Measurements from ENCODE around the gene ARMC9. TPM values are rescaled to one million over a fixed set of nuclear protein-coding genes. Genes with fewer than 3 reads are reported as not detected.
A peak's percentile ranks its signal among the peaks of the same experiment; 100 is the strongest.
"Not testable (repeated sequence)": the region's sequence is repeated elsewhere in the genome, so short reads cannot be mapped to it uniquely, and the experiment has no call there.

ARMC9 gene
- polyA plus RNA-seq, 1 donor from 2014 or later = 1.2 TPM

DNA sequence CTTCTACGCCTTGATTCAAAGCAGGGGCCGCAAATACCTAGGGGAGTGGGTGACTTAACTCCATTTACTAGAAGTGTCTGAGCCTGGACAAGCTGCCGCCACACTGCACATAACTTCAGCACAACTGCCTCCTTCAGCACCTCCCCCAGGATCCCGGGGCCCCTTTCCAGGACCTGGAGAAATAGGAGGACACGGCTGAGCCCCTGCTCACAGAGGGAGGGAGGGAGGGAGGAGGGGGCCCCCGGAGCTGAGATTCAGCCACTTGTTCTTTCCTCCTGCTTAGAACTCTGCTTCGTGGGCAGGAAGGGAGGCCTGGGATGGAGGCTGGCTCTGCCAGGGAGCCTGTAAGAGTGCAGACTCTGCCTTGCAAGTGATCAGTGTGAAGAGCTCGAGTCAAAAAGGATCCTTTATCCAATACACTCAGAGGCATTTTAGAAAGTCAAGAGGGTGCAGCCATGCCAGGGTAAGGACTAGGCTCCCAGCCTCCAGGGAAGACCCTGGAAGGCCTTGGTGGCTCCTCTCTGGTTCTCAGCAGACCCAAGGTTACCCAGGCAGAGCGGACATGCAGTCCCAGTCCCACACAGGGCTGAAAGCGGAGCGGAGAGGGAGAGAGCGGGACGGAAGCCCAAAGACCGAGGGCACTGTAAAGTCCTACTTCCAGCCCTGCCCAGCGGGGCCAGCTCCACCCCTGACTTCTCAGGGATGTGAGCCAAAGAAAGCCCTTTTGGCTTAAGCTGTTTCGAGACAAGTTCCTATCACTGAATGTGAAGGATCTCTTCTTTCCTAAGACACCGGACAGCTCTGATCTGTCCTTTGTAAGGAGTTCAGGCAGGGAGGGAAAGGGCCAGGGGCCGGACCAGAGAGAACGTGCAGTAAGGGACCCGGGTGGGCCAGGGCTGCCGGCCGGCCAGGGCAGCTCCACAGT is 8.6 kb upstream of the ARMC9 start:
- Mint-ChIP-seq H3K4me1 (peaks cover 0 to 2% (median 0%) of the 10 kb centered on the region in 3 donors), H3K27me3 (peaks cover 31% of the 10 kb centered on the region)

DNA sequence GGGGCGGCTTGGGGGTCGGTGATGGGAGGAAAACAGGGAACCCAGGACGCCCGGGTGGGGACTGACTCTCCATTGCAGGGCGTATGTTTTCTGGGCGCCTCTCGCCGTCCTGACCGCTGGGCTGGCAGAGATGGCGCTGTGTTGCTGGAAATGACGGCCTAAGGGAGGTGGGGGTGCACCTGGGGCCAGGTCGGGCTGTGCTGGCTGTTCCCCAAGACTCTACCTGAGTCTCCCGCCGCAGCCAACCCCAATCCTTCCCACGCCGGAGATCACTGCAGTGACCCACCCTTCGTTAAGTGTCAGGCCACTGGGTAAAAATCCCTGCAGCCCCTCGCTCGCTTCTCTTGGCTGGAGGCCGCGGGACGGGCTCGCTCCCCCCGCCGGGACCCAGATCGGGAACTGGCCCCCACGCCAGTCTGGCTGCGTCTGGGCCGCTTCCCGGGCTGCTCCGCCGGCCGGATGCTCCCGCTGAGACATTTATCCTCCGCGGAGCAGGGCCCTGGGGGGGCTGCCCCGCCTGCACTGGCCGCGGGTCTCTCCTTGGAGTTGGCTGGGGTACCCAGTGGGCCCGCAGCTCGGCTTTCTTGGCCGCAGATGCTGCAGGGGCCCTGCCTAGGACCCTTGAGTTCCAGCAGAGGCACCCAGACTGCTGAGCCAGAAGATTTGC is 7.8 kb upstream of the ARMC9 start:
- Mint-ChIP-seq H3K36me3 (peaks cover 3% of the 10 kb centered on the region), H3K27me3 (peaks cover 29% of the 10 kb centered on the region)

More for the DNA sequence above, 8.6 kb upstream of the ARMC9 start:
- Mint-ChIP-seq H3K36me3 (peaks cover 3% of the 10 kb centered on the region), H3K27ac (peak overlapping the region in 1 of 3 donors; percentile 13), H3K4me3 (peak overlapping the region in 1 of 4 donors; percentile 63), H3K9me3 (no peaks in the 10 kb centered on the region)

DNA sequence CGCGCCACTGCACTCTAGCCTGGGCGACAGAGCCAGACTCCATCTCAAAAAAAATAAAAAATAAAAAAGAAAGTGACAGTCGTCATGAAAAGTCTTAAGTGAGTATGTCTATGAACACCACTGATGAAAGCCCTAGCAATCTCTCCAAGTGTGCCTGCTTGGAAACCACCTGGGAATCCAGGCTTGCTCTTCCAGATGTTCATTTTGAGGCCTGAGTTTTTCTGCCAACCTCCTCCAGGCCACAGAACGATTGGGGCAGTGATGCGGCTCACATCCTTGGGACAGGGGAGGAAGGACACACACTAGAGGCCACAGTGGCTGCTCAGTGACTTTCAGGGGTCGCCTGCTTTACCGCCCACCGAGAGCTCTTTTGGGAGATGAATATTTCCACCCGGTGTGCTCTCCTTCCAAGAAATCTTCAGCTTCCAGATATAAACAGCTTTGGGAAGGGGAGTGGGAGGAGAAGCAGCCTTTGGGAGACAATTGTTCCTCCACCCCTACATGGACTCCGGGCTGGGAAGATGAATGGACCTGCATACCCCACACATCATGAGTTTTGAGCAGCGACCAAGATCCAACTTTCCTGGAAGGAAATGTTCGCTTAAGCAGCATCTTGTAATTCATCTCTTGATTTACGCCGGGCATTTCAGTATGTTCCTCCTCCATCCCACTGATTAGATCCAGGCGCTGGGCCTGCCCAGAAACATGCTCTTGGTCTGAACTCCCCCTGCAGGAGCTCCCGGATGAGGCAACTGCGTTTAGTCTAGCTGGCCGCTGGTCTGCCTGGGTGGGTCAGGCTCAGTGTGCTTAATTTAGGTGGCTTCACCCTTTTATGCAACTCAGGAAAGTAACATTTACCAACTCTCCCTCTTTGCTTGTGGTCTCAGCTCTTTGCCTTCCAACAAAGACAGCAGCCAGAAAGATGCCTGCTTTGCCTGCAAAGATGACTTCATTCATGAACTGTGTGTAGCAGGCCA is 6.2 kb upstream of the ARMC9 start:
- Mint-ChIP-seq H3K4me1 (peaks cover 0 to 2% (median 0%) of the 10 kb centered on the region in 3 donors), H3K27ac (no peak overlapping the region), H3K27me3 (peaks cover 27% of the 10 kb centered on the region), H3K4me3 (no peak overlapping the region), H3K36me3 (peaks cover 3% of the 10 kb centered on the region), H3K9me3 (no peaks in the 10 kb centered on the region)

More for the DNA sequence above, 7.8 kb upstream of the ARMC9 start:
- Mint-ChIP-seq H3K9me3 (no peaks in the 10 kb centered on the region), H3K27ac (no peak overlapping the region), H3K4me3 (no peak overlapping the region), H3K4me1 (peaks cover 0 to 2% (median 0%) of the 10 kb centered on the region in 3 donors)

DNA sequence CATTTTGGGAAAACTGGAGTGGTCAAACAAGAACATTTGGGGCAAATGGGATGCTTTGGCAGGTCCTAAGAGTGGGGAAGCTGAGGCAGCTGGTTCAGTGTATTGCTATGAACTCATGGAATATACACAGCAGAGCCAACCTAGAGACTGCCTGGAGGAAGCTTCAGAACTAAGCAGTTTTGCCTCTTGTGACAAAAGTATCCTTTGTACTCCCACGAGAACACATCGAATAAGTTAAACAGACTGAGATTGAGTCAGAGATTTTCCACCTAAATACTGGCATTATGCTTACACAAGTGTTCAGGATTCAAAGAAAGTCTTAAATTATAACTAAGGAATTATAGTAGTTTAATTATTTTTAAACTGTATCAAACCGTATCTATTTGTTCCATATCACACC is 5.2 kb upstream of the ARMC9 start:
- Mint-ChIP-seq H3K27ac (no peak overlapping the region), H3K4me3 (no peak overlapping the region), H3K27me3 (peaks cover 26% of the 10 kb centered on the region), H3K9me3 (no peaks in the 10 kb centered on the region), H3K36me3 (peaks cover 3% of the 10 kb centered on the region), H3K4me1 (peaks cover 0 to 3% (median 2%) of the 10 kb centered on the region in 3 donors)

DNA sequence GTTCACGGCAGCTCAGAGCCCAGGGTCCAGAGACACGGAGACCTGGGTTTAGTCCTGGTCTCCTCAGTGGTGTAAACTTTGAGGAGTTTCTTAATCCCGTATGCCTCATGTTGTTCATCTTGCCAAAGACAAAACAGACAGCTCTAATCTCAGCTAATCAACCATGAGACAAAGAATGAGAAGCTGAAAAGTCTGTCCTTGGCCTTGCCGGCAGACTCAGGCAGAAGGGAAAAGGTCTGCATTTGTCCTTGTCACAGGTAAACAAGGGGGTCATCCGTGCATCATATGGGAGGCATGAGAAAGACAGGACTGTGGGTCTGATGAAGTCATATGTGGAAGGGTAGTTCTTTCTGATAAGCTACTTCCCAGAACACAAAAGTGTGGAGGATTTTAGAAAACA is 1.8 kb upstream of the ARMC9 start:
- no peaks in the 10 kb centered on the region for H3K36me3 Mint-ChIP-seq
- peaks cover 0 to 4% (median 0%) of the 10 kb centered on the region in 3 donors for H3K4me1 Mint-ChIP-seq
- no peak overlapping the region for H3K27ac Mint-ChIP-seq
- no peaks in the 10 kb centered on the region for H3K9me3 Mint-ChIP-seq
- peak overlapping the region in 3 of 4 donors; percentile 4 to 85 (median 21) for H3K4me3 Mint-ChIP-seq
- peaks cover 9% of the 10 kb centered on the region for H3K27me3 Mint-ChIP-seq

DNA sequence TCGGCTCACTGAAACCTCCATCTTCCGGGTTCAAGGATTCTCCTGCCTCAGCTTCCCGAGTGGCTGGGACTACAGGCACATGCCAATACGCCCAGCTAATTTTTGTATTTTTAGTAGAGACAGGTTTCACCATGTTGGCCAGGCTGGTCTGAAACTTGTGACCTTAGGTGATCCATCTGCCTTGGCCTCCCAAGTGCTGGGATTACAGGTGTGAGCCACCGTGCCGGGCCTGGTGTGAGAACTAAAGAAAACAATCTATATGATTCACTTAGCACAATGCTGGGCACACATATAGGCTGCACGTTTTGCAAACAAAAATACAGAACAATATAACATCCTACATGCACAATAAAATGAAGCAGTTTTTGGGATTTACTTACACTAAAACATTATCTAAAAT is 1.2 kb upstream of the ARMC9 start:
- not testable (repeated sequence) for H3K9me3 Mint-ChIP-seq, H3K27me3 Mint-ChIP-seq, H3K4me1 Mint-ChIP-seq, H3K36me3 Mint-ChIP-seq
- Mint-ChIP-seq H3K27ac (peak overlapping the region in 1 of 3 donors; percentile 57), H3K4me3 (peak overlapping the region; percentile 85 to 97 (median 94))

DNA sequence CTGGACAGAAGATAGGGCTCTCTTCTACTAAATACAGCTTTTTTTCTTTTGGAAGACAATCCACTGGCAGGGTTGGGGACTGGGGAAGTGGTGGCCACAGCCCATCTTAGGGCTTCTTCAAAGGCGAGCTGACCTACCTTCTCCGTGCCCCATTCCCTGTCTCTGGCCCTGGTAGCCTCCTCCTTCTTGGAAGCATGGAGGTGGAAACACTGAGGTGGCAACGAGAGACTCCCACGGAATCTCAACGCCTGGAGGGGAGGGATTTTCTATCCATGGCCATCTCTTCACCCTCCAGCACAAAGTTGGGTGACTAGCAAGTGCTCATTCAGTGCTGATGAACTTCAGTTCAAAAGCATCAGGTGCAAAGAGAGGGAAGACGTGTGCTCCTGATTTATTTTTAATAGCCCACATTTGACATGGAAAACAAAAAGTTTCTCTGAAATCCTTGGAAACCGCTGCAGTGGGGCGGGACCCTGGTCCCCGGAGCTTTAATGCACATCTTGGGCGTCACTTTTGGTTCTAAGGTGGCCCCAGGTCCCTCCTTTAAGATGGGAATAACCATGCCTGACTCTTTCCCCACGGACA is 633 bp upstream of the ARMC9 start:
- Mint-ChIP-seq H3K27me3 (peaks cover 3% of the 10 kb centered on the region), H3K4me3 (peak overlapping the region; percentile 85 to 97 (median 94)), H3K9me3 (no peaks in the 10 kb centered on the region), H3K36me3 (no peaks in the 10 kb centered on the region), H3K27ac (peak overlapping the region; percentile 57 to 94 (median 91)), H3K4me1 (peaks cover 0 to 4% (median 0%) of the 10 kb centered on the region in 3 donors)

DNA sequence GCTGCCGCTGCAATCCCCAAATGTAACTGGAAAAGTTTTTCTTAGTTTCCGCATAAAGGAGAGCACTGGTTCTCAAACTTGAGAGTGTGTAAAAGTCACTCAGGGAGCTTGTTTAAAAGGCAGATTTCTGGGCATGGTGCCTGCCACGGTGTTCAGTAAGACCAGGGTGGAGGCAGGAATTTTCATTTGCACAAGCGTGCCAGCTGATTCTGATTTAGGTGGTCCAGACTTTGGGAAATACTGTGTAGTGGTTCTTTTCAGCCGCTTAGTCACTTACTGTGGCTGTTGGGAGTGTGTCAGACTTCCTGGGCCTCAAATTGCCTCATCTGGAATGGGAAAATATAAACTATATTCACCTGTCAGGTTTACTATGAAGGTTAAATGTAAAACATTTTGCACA is 788 bp downstream of the ARMC9 start:
- H3K27ac Mint-ChIP-seq = peak overlapping the region in 2 of 3 donors; percentile 39 to 40
- H3K9me3 Mint-ChIP-seq = no peaks in the 10 kb centered on the region
- H3K4me3 Mint-ChIP-seq = peak overlapping the region; percentile 85 to 94 (median 92)
- no peaks in the 10 kb centered on the region for H3K36me3 Mint-ChIP-seq
- H3K4me1 Mint-ChIP-seq = peaks cover 0 to 4% (median 2%) of the 10 kb centered on the region in 3 donors
- peaks cover 1% of the 10 kb centered on the region for H3K27me3 Mint-ChIP-seq

DNA sequence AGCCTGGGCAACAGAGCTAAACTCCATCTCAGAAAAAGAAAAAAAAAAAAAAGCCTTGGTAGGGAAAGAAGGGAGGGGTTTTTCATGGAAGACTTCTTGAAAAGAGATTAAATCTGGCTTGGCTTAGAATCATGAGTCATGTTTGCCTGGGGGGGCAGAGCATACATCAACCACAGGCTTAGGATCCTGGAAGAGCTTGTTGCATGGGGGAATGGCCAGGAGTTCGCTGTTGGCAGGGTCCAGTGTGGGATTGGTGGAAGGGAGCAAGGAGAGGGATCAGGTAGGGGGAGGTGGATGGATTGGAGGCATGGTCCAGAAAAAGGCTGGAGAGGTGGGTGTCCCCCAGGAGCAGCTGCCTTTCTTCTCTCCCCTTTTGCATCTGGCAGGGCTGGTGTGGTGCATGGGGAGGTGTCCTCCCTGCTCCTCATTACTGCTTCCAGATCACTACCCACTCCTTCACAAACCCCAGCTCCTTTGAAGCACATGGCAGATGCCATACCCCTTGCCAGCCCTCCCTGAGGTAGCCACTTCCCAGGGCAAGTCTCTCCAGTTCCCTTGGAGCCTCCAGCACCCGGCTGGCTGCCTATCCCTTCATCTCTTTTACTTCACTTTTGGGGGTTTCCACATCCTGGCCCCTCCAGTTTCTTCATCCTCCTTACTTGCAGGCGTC is 2.5 kb downstream of the ARMC9 start:
- H3K27me3 Mint-ChIP-seq = no peaks in the 10 kb centered on the region
- no peaks in the 10 kb centered on the region for H3K36me3 Mint-ChIP-seq
- no peak overlapping the region for H3K27ac Mint-ChIP-seq
- no peaks in the 10 kb centered on the region for H3K9me3 Mint-ChIP-seq
- H3K4me3 Mint-ChIP-seq = peak overlapping the region in 3 of 4 donors; percentile 7 to 79 (median 56)
- peaks cover 0 to 4% (median 2%) of the 10 kb centered on the region in 3 donors for H3K4me1 Mint-ChIP-seq

DNA sequence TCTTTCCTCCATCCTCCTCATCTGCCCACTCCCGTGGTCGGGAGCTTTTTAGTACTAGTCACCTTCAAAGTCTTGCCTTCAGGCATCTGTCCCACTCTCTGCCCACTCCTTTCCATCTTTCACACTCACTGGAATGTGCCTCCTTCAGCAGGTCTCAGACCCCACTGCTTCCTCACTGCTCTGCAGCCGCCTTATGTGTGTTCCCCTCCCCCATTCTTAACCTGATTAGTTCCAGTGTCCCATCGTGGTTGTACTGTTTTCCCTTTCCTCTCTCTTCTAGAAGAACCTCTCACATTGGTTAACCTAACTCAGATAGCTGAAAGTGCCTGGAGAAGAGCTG is 3.0 kb downstream of the ARMC9 start:
- Mint-ChIP-seq H3K4me3 (peak overlapping the region in 2 of 4 donors; percentile 7 to 56), H3K27ac (no peak overlapping the region), H3K4me1 (peaks cover 0 to 4% (median 2%) of the 10 kb centered on the region in 3 donors), H3K36me3 (no peaks in the 10 kb centered on the region), H3K27me3 (no peaks in the 10 kb centered on the region), H3K9me3 (no peaks in the 10 kb centered on the region)

DNA sequence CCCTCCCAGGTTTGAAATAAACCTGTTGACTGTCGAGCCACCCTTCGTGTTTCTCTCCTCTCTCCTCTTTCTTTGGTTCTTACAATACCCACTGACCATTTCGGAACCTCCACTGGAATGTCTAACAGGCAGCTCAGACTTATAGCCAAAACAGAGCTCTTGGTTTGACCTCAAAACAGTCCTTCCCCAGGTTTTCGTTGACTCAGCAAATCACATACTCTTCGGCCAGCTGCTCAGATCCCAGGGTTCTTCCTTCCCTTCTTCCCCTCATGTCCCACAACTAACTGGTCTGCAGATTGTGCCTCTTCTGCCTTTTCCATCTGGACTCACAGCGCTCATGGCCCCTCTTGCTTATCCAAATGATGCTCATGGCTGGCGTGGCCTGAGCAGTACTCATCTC is 4.7 kb downstream of the ARMC9 start:
- no peak overlapping the region for H3K27ac Mint-ChIP-seq
- no peaks in the 10 kb centered on the region for H3K36me3 Mint-ChIP-seq
- peaks cover 0 to 3% (median 2%) of the 10 kb centered on the region in 3 donors for H3K4me1 Mint-ChIP-seq
- H3K4me3 Mint-ChIP-seq = peak overlapping the region in 1 of 4 donors; percentile 4
- H3K9me3 Mint-ChIP-seq = no peaks in the 10 kb centered on the region
- H3K27me3 Mint-ChIP-seq = no peaks in the 10 kb centered on the region

DNA sequence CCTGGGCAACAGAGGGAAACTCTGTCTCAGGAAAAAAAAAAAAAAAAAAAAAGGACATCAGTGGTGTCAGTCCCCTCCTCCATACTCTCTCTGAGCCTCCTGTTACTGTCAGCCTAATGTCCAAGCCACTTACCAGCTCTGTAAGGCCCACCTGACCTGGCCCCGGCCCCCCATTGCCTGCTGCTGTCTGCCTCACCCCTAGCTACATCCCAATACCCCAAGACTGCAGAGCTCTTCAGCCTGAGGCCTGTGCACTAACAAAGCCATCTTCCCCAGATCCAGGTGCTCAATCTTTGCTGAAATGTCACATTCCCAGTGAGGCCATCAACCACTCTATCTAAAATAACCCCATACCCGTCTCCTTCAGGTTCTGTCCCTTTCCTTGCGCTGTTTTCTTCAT is 5.7 kb downstream of the ARMC9 start:
- H3K4me3 Mint-ChIP-seq = no peak overlapping the region
- H3K36me3 Mint-ChIP-seq = no peaks in the 10 kb centered on the region
- no peaks in the 10 kb centered on the region for H3K27me3 Mint-ChIP-seq
- no peaks in the 10 kb centered on the region for H3K9me3 Mint-ChIP-seq
- peaks cover 0 to 2% (median 2%) of the 10 kb centered on the region in 3 donors for H3K4me1 Mint-ChIP-seq
- no peak overlapping the region for H3K27ac Mint-ChIP-seq

DNA sequence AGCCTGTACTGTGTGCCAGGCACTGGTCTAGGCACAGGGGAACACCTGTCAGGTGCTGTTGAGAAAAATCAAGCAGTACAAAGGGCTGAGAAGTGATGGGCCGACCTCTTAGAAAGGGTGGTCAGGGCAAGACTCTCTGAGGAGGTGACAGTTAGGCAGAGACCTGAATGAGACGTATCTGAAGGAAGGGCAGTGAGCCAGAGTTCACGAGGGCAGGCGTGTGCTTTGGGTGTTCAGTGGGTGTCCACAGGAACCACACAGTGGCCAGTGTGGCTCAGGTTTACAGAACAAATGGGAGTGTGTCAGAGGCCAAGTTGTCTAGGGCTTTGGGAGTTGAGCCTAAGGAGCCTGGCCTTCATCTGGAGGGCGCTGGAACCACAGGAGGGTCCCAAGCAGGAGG is 6.2 kb downstream of the ARMC9 start:
- no peak overlapping the region for H3K27ac Mint-ChIP-seq

DNA sequence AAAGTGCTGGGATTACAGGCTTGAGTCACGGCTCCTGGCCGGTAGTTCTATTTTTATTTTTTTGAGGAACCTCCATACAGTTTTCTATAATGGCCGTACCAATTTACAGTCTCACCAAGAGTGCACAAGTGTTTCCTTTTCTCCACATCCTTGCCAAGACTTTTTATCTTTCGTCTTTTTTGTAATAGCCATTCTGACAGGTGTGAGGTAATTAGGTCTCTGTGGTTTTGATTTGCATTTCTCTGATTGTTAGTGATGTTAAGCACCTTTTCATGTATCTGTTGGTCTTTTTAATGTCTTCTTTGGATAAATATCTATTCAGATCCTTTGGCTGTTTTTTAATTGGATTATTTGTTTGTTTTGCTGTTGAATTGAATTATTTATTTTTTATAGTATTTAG is 9.3 kb downstream of the ARMC9 start:
- peaks cover 0 to 2% (median 2%) of the 10 kb centered on the region in 3 donors for H3K4me1 Mint-ChIP-seq
- H3K36me3 Mint-ChIP-seq = no peaks in the 10 kb centered on the region
- H3K27me3 Mint-ChIP-seq = no peaks in the 10 kb centered on the region
- H3K4me3 Mint-ChIP-seq = no peak overlapping the region
- no peak overlapping the region for H3K27ac Mint-ChIP-seq
- no peaks in the 10 kb centered on the region for H3K9me3 Mint-ChIP-seq

More for the DNA sequence above, 6.2 kb downstream of the ARMC9 start:
- no peak overlapping the region for H3K4me3 Mint-ChIP-seq
- no peaks in the 10 kb centered on the region for H3K36me3 Mint-ChIP-seq
- no peaks in the 10 kb centered on the region for H3K27me3 Mint-ChIP-seq
- H3K9me3 Mint-ChIP-seq = no peaks in the 10 kb centered on the region
- peaks cover 0 to 2% (median 2%) of the 10 kb centered on the region in 3 donors for H3K4me1 Mint-ChIP-seq
